Cardiac muscle cell (in vitro differentiated cells and primary cell): ENCODE data around the gene GUF1. TPM values are rescaled to one million over a fixed set of nuclear protein-coding genes. Genes with fewer than 3 reads are reported as not detected.

ENCODE experiments used
- DNase-seq, 2 donors: peaks; one replicate each; pipeline versions ENCODE4 v3.0.0 to v3.0.0-alpha.2; 2010 to 2017; ENCODE audit warnings: low read depth in 1 of 2, low spot score in 1 of 2
- H3K27ac ChIP-seq: fragments of 200-600 bp; sonication (generic); 2 replicates; pipeline ENCODE4 v1.5.1; 2016
- H3K27me3 ChIP-seq: fragments of 200-600 bp; sonication (generic); 2 replicates; pipeline ENCODE4 v1.6.0; 2016; ENCODE audit warnings: control low read depth
- H3K36me3 ChIP-seq: fragments of 200-600 bp; sonication (generic); 2 replicates; pipeline ENCODE4 v1.5.1; 2016; ENCODE audit warnings: control low read depth
- H3K4me1 ChIP-seq: fragments of 200-600 bp; sonication (generic); 2 replicates; pipeline ENCODE4 v1.8.1; 2017; ENCODE audit warnings: low read depth, mild to moderate bottlenecking, mixed run types
- H3K4me3 ChIP-seq: fragments of 200-600 bp; sonication (generic); 2 replicates; pipeline ENCODE4 v1.5.1; 2016; ENCODE audit warnings: mild to moderate bottlenecking
- H3K9me3 ChIP-seq: fragments of 200-600 bp; sonication (generic); 2 replicates; pipeline ENCODE4 v1.5.1; 2017; ENCODE audit warnings: low read depth, mild to moderate bottlenecking, control low read depth
- polyA plus RNA-seq: library from polyadenylated mRNA; unstranded; fragments of >200 nt; fragmentation: Nextera tagmentation; extraction: Ambion mirVana; gene quantifications from 2 replicates; pipeline ENCODE4 v1.2.1, GENCODE V29; 2016
- total RNA-seq: library from RNA; depleted of rRNA; stranded (reverse); fragments of >200 nt; gene quantifications from 2 replicates; pipeline ENCODE4 v1.2.3, GENCODE V29; 2016
- TF ChIP-seq, protein P1 (sequence below): IDR thresholded peaks from 2 replicates; pipeline ENCODE4 v1.5.1; 2012; ENCODE audit warnings: low read depth, mild to moderate bottlenecking, low read length

Gene GUF1
- total and polyA plus RNA-seq, 2 experiments from 2014 or later, result 18.4 to 19.5 TPM

DNA sequence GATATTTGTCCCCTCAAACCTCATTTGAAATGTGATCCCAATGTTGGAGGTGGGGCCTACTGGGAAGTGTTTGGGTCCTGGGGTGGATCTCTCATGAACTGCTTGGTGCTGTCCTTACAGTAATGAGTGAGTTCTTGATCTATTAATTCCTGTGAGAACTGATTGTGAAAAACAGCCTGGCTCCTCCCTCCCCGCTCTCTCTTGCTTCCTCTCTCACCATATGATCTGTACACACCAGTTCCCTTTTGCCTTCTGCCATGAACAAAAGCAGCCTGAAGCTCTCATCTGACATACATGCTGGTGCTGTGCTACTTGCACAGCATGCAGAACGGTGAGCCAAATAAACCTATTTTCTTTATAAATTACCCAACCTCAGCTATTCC, 15.6 kb upstream of the GUF1 start:
- H3K27ac ChIP-seq, result no peak overlapping the region
- H3K4me1 ChIP-seq, result no peaks in the 10 kb centered on the region
- H3K27me3 ChIP-seq, result no peaks in the 10 kb centered on the region
- TF ChIP-seq, protein P1, sequence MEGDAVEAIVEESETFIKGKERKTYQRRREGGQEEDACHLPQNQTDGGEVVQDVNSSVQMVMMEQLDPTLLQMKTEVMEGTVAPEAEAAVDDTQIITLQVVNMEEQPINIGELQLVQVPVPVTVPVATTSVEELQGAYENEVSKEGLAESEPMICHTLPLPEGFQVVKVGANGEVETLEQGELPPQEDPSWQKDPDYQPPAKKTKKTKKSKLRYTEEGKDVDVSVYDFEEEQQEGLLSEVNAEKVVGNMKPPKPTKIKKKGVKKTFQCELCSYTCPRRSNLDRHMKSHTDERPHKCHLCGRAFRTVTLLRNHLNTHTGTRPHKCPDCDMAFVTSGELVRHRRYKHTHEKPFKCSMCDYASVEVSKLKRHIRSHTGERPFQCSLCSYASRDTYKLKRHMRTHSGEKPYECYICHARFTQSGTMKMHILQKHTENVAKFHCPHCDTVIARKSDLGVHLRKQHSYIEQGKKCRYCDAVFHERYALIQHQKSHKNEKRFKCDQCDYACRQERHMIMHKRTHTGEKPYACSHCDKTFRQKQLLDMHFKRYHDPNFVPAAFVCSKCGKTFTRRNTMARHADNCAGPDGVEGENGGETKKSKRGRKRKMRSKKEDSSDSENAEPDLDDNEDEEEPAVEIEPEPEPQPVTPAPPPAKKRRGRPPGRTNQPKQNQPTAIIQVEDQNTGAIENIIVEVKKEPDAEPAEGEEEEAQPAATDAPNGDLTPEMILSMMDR, result no peak
- DNase-seq, result no peak
- H3K4me3 ChIP-seq, result no peak overlapping the region
- no peaks in the 10 kb centered on the region for H3K36me3 ChIP-seq
- H3K9me3 ChIP-seq, result no peaks in the 10 kb centered on the region

DNA sequence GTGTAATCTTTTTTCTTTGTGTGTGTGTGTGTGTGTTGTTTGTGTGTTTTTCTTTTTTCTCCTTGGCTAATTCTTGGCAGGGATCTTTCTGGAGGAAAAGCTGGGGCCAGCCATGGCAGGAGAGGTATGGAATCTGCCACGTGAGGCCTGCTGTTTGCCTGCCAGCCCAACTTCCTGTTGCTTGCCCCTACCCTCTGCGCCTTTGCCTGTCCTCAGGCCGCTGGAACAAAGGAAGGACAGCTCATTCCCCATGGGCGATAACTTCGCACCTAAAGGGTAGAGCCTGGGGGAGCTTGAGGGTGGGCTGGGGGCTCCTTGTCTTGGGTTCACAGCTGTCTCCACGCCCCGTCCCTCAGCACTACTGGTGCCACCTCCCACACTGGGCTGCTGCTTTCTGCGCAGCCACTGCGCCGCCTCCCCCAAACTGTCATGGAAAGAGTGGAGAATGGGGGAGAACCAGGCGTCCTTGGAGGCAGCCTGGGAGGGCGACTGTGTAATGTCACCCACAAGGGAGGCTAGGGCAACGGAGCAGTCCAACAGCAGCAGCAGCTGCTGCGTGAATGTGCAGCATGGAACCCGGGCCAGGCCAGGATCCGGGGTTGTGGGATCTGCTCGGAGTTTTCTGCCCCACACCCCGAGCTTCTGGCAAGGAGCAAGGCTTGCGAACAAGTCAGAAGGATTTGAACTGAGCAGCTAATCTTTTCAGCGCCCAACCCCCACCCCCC, 14.5 kb upstream of the GUF1 start:
- TF ChIP-seq, protein P1, result no peak
- H3K27me3 ChIP-seq, result no peaks in the 10 kb centered on the region
- no peak for DNase-seq
- H3K9me3 ChIP-seq, result no peaks in the 10 kb centered on the region
- H3K4me3 ChIP-seq, result no peak overlapping the region
- no peak overlapping the region for H3K27ac ChIP-seq
- H3K4me1 ChIP-seq, result no peaks in the 10 kb centered on the region
- H3K36me3 ChIP-seq, result no peaks in the 10 kb centered on the region

DNA sequence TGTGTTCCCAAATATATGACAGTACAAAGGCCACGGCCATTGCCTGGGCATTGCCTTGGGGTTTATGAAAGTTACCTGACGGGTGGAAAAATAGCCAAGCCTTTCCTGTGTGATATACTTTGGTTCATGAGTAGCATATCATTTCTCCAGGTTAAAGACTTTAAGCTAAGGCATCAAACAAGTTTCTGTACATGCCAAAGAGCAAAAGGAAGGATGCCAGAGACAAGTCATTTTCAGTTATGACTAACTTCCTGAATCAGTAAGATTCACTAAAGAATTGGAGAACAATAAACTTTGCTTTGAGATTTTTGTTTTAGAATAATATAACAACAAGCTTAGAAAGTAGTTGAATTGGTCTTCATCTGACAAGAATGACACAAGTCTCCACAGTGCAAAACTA, 9.7 kb upstream of the GUF1 start:
- H3K4me3 ChIP-seq, result no peak overlapping the region
- DNase-seq, result no peak
- TF ChIP-seq, protein P1, result no peak
- peaks cover 9% of the 10 kb centered on the region for H3K27me3 ChIP-seq
- H3K9me3 ChIP-seq, result no peaks in the 10 kb centered on the region
- no peaks in the 10 kb centered on the region for H3K4me1 ChIP-seq
- no peaks in the 10 kb centered on the region for H3K36me3 ChIP-seq
- H3K27ac ChIP-seq, result no peak overlapping the region

DNA sequence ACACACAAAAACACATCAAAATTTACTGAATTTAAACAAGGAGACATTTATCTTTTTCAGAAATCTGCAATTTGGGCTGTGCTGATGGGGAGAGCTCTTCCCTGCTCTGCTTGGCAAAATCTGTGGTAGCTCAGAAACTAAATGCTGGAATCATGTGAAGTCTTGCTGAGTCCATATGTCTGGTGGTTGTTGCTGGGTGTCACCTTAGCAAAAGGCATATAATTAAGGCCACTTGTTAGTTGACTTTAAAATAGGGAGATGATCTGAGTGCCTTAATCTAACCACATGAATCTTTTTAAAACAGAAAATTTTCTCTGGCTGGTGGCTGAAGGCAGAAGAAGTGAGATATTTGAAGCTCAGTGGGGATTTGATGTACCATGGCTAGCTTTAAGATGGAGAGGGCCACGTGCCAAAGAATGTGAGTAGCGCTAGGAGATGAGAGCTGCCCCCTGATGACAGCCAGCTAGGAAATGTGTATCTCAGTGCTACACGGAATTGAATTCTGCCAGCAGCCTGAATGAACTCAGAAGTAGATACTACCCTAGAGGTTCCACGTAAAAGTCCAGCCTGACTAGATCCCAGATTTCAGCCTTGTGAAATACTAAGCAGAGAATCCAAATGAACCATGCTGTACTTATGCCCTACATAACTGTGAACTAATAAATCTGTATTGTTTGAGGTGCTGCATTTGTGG, 7.6 kb upstream of the GUF1 start:
- H3K4me1 ChIP-seq, result no peaks in the 10 kb centered on the region
- peak in 1 of 2 donors; percentile 5 for DNase-seq
- H3K36me3 ChIP-seq, result no peaks in the 10 kb centered on the region
- no peaks in the 10 kb centered on the region for H3K9me3 ChIP-seq
- peaks cover 9% of the 10 kb centered on the region for H3K27me3 ChIP-seq
- H3K4me3 ChIP-seq, result no peak overlapping the region
- TF ChIP-seq, protein P1, result no peak
- no peak overlapping the region for H3K27ac ChIP-seq

DNA sequence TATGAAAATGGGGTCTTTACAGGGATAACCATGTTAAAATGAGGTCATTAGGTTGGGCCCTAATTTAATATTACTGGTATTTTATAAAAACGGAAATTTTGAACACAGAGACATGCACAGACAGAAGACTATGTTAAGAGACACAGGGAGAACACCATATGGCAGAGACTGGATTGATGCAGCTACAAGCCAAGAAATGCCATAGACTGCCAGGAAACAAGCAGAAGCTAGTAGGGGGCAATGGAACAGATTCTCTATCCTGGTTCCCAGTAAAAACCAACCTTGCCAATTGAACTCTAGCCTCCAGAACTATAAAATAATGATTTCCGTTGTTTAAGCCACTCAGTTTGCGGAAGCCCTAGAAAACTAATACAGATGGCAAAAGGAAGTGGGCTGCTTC, 6.6 kb upstream of the GUF1 start:
- Histone ChIP-seq H3K4me1 (no peaks in the 10 kb centered on the region), H3K9me3 (no peaks in the 10 kb centered on the region), H3K36me3 (no peaks in the 10 kb centered on the region), H3K27me3 (peaks cover 9% of the 10 kb centered on the region), H3K27ac (no peak overlapping the region), H3K4me3 (no peak overlapping the region)
- TF ChIP-seq, protein P1, result no peak
- no peak for DNase-seq
